ENCODE measurements around the gene DNM3. TPM values are rescaled to one million over a fixed set of nuclear protein-coding genes. Genes with fewer than 3 reads are reported as not detected.

The DNM3 gene
- total RNA-seq, 1 donor from 2014 or later = 4.7 TPM

DNA sequence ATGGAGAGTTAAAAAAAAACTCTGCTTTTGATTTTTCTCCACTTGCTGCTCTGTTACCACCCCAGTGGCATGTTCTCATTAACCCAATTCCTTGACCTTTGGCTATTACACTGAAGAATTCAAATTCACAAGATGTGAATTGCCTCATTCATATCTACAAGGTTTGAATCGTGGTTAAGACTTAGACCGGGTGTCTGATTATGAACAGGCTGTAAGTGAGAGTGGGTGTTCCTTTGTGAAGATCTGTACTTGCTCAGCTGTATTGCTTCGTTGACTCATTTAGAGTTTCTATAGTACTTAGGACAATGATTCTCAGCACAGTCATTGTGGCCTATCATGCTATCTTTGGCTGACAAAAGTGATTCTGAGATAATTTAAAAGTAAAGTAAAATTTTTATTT lies 36.4 kb downstream of the DNM3 start:
- no peaks in the 10 kb centered on the region for H3K79me2 ChIP-seq (ENCODE audit: insufficient read depth, low read length)
- no peak overlapping the region for H3K4me3 ChIP-seq (ENCODE audit: insufficient read depth, low read depth, low read length)
- Mint-ChIP-seq H3K36me3 (ENCODE audit: low read depth, unreplicated experiment) (no peaks in the 10 kb centered on the region), H3K4me3 (ENCODE audit: unreplicated experiment) (no peak overlapping the region), H3K9me3 (ENCODE audit: unreplicated experiment) (no peaks in the 10 kb centered on the region), H3K27ac (ENCODE audit: unreplicated experiment) (no peak overlapping the region), H3K27me3 (ENCODE audit: low read depth, unreplicated experiment) (no peaks in the 10 kb centered on the region), H3K4me1 (ENCODE audit: low read depth, unreplicated experiment) (peaks cover 24% of the 10 kb centered on the region)
- no peak overlapping the region for H3K27ac ChIP-seq (ENCODE audit: low read depth, low read length)
- H3K9ac ChIP-seq (ENCODE audit: low read length) = no peak overlapping the region
- TF ChIP-seq, protein P1, sequence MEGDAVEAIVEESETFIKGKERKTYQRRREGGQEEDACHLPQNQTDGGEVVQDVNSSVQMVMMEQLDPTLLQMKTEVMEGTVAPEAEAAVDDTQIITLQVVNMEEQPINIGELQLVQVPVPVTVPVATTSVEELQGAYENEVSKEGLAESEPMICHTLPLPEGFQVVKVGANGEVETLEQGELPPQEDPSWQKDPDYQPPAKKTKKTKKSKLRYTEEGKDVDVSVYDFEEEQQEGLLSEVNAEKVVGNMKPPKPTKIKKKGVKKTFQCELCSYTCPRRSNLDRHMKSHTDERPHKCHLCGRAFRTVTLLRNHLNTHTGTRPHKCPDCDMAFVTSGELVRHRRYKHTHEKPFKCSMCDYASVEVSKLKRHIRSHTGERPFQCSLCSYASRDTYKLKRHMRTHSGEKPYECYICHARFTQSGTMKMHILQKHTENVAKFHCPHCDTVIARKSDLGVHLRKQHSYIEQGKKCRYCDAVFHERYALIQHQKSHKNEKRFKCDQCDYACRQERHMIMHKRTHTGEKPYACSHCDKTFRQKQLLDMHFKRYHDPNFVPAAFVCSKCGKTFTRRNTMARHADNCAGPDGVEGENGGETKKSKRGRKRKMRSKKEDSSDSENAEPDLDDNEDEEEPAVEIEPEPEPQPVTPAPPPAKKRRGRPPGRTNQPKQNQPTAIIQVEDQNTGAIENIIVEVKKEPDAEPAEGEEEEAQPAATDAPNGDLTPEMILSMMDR (IDR thresholded peaks at IDR 0.05; ENCODE audit: insufficient read depth, low read depth, low read length) = no peak
- TF ChIP-seq EZH2 (IDR thresholded peaks at IDR 0.05; ENCODE audit: insufficient read depth, low read length) = no peak
- H3K9me3 ChIP-seq (ENCODE audit: insufficient read depth, low read depth, low read length) = no peaks in the 10 kb centered on the region
- H3K4me2 ChIP-seq (ENCODE audit: low read length) = no peak overlapping the region
- no peaks in the 10 kb centered on the region for H4K20me1 ChIP-seq (ENCODE audit: insufficient read depth, low read length)
- H3K36me3 ChIP-seq (ENCODE audit: insufficient read depth, low read length) = no peaks in the 10 kb centered on the region
- no peaks in the 10 kb centered on the region for H3K27me3 ChIP-seq (ENCODE audit: insufficient read depth, low read length)
- H2AFZ ChIP-seq (ENCODE audit: low read depth, low read length) = no peak overlapping the region
- FAIRE-seq (no peak), DNase-seq (ENCODE audit: low read depth) (peak; percentile 67)
- H3K4me1 ChIP-seq (ENCODE audit: insufficient read depth, low read length) = no peaks in the 10 kb centered on the region

DNA sequence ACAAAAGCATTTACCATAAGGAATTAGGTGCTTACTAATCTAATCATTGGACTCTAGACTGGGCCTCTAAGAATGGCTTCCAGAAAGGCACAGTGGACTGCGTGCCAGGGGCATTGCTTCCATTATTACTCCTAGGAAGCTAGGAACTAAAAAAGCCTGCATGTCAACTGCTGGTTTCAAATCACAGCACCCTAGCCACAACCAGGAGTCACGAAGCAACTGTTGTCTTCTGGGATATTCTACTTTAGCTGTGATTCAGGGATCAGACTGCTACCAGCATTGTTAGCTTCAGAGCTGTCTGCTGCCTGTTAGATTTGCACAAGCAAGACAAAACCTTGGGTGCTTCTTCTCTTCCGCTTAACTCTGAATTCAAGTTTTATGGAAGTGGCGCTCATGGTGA lies 38.3 kb downstream of the DNM3 start:
- H3K79me2 ChIP-seq (ENCODE audit: insufficient read depth, low read length) = no peaks in the 10 kb centered on the region
- Mint-ChIP-seq H3K27me3 (ENCODE audit: low read depth, unreplicated experiment) (no peaks in the 10 kb centered on the region), H3K27ac (ENCODE audit: unreplicated experiment) (no peak overlapping the region), H3K36me3 (ENCODE audit: low read depth, unreplicated experiment) (no peaks in the 10 kb centered on the region), H3K4me1 (ENCODE audit: low read depth, unreplicated experiment) (peaks cover 29% of the 10 kb centered on the region), H3K4me3 (ENCODE audit: unreplicated experiment) (no peak overlapping the region), H3K9me3 (ENCODE audit: unreplicated experiment) (no peaks in the 10 kb centered on the region)
- H3K9ac ChIP-seq (ENCODE audit: low read length) = no peak overlapping the region
- no peak for DNase-seq (ENCODE audit: low read depth)
- H3K4me1 ChIP-seq (ENCODE audit: insufficient read depth, low read length) = no peaks in the 10 kb centered on the region
- FAIRE-seq = no peak
- no peak overlapping the region for H3K27ac ChIP-seq (ENCODE audit: low read depth, low read length)
- TF ChIP-seq, protein P1 (IDR thresholded peaks at IDR 0.05; ENCODE audit: insufficient read depth, low read depth, low read length) = no peak
- TF ChIP-seq EZH2 (IDR thresholded peaks at IDR 0.05; ENCODE audit: insufficient read depth, low read length) = no peak
- H3K4me3 ChIP-seq (ENCODE audit: insufficient read depth, low read depth, low read length) = no peak overlapping the region
- no peaks in the 10 kb centered on the region for H4K20me1 ChIP-seq (ENCODE audit: insufficient read depth, low read length)
- H3K36me3 ChIP-seq (ENCODE audit: insufficient read depth, low read length) = no peaks in the 10 kb centered on the region
- H2AFZ ChIP-seq (ENCODE audit: low read depth, low read length) = no peak overlapping the region
- H3K9me3 ChIP-seq (ENCODE audit: insufficient read depth, low read depth, low read length) = no peaks in the 10 kb centered on the region
- no peak overlapping the region for H3K4me2 ChIP-seq (ENCODE audit: low read length)
- no peaks in the 10 kb centered on the region for H3K27me3 ChIP-seq (ENCODE audit: insufficient read depth, low read length)

DNA sequence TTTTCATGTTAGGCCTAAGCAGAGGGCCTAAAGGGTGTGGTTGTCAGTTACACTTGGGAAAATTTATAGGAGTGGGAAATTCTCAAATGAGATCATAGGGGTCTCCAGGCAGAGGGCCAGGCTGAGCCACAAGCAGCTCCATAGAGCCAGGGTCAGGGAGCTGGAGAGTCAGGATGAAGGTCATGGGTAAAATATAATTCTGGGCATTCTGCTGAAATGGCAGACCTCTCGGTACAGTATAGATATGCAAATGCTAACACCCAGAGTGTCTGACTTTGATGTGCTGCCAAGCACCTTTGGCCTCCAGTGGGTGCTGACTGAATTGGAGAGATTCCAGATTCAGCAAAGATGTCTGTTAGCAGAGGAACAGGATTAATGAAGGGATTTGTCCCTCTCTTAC lies 40.1 kb downstream of the DNM3 start:
- Mint-ChIP-seq H3K9me3 (ENCODE audit: unreplicated experiment) (no peaks in the 10 kb centered on the region), H3K36me3 (ENCODE audit: low read depth, unreplicated experiment) (no peaks in the 10 kb centered on the region), H3K27ac (ENCODE audit: unreplicated experiment) (no peak overlapping the region), H3K4me1 (ENCODE audit: low read depth, unreplicated experiment) (peaks cover 32% of the 10 kb centered on the region), H3K4me3 (ENCODE audit: unreplicated experiment) (no peak overlapping the region), H3K27me3 (ENCODE audit: low read depth, unreplicated experiment) (no peaks in the 10 kb centered on the region)
- Histone ChIP-seq H3K27me3 (ENCODE audit: insufficient read depth, low read length) (no peaks in the 10 kb centered on the region), H4K20me1 (ENCODE audit: insufficient read depth, low read length) (no peaks in the 10 kb centered on the region), H3K9ac (ENCODE audit: low read length) (no peak overlapping the region), H3K79me2 (ENCODE audit: insufficient read depth, low read length) (no peaks in the 10 kb centered on the region), H3K36me3 (ENCODE audit: insufficient read depth, low read length) (no peaks in the 10 kb centered on the region), H3K4me2 (ENCODE audit: low read length) (no peak overlapping the region), H2AFZ (ENCODE audit: low read depth, low read length) (no peak overlapping the region), H3K4me1 (ENCODE audit: insufficient read depth, low read length) (no peaks in the 10 kb centered on the region), H3K9me3 (ENCODE audit: insufficient read depth, low read depth, low read length) (no peaks in the 10 kb centered on the region), H3K4me3 (ENCODE audit: insufficient read depth, low read depth, low read length) (no peak overlapping the region), H3K27ac (ENCODE audit: low read depth, low read length) (no peak overlapping the region)
- no peak for TF ChIP-seq EZH2 (IDR thresholded peaks at IDR 0.05; ENCODE audit: insufficient read depth, low read length)
- TF ChIP-seq, protein P1 (IDR thresholded peaks at IDR 0.05; ENCODE audit: insufficient read depth, low read depth, low read length) = no peak
- FAIRE-seq = no peak
- DNase-seq (ENCODE audit: low read depth) = no peak
